NB4 (cell line): ENCODE measurements around the gene RNF182.

Experiments used
- DNase-seq: peaks from one replicate; pipeline ENCODE4 v3.0.0; 2010; ENCODE audit warnings: low read depth
- H3K4me3 ChIP-seq: one replicate; pipeline ENCODE4 v1.5.1; 2011; ENCODE audit warnings: mild to moderate bottlenecking, low read depth, low read length, moderate library complexity
- MAX ChIP-seq: IDR thresholded peaks from 2 replicates; pipeline ENCODE4 v1.6.1; 2011; ENCODE audit warnings: low read depth, low read length
- MYC ChIP-seq: IDR thresholded peaks from 2 replicates; pipeline ENCODE4 v1.6.1; 2011; ENCODE audit warnings: low read depth, low read length
- POLR2A ChIP-seq: IDR thresholded peaks from 2 replicates; pipeline ENCODE4 v1.6.1; 2011; ENCODE audit warnings: mild to moderate bottlenecking; ENCODE audit not compliant: insufficient read length; ENCODE audit errors: extremely low read depth
- TF ChIP-seq, protein P1 (sequence below): IDR thresholded peaks from one replicate; pipeline ENCODE4 v1.5.1; 2012; ENCODE audit warnings: low read depth, low read length

Gene RNF182

GRCh38 chr6:13941902-13942301, 17.1 kb downstream of the RNF182 start:
- no peak for DNase-seq
- no peak overlapping the region for H3K4me3 ChIP-seq
- TF ChIP-seq POLR2A: no peak
- TF ChIP-seq MAX: no peak
- no peak for TF ChIP-seq MYC
- TF ChIP-seq, protein P1, sequence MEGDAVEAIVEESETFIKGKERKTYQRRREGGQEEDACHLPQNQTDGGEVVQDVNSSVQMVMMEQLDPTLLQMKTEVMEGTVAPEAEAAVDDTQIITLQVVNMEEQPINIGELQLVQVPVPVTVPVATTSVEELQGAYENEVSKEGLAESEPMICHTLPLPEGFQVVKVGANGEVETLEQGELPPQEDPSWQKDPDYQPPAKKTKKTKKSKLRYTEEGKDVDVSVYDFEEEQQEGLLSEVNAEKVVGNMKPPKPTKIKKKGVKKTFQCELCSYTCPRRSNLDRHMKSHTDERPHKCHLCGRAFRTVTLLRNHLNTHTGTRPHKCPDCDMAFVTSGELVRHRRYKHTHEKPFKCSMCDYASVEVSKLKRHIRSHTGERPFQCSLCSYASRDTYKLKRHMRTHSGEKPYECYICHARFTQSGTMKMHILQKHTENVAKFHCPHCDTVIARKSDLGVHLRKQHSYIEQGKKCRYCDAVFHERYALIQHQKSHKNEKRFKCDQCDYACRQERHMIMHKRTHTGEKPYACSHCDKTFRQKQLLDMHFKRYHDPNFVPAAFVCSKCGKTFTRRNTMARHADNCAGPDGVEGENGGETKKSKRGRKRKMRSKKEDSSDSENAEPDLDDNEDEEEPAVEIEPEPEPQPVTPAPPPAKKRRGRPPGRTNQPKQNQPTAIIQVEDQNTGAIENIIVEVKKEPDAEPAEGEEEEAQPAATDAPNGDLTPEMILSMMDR: no peak

DNA sequence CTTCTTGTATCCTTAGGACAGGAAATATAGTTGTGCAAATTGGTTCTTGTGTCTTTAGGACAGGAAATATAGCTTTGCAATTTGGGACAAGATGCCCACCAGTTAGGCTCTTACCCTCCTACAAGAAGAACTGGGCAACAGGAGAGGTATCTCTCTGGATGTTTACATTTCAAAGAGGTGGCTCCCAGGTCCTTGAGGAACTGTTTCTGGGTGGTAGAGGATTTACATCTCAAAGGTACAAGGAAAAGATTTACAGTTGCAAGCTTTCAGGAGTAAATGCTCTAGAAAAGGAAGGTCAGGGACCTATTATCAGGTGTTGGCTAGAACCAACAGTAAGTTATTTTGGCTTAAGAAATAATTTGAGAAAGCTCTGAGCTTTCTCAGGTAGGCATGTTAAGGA, 19.2 kb downstream of the RNF182 start:
- DNase-seq: no peak
- TF ChIP-seq MYC (no peak), MAX (no peak), POLR2A (no peak)
- TF ChIP-seq, protein P1: no peak

GRCh38 chr6:13946506-13946905, 21.8 kb downstream of the RNF182 start:
- TF ChIP-seq, protein P1: no peak
- TF ChIP-seq MYC (no peak), MAX (no peak), POLR2A (no peak)
- H3K4me3 ChIP-seq: no peak overlapping the region
- DNase-seq: no peak

More for the DNA sequence above, 19.2 kb downstream of the RNF182 start:
- H3K4me3 ChIP-seq: no peak overlapping the region

GRCh38 chr6:13947611-13948178, 22.9 kb downstream of the RNF182 start:
- H3K4me3 ChIP-seq: no peak overlapping the region
- TF ChIP-seq POLR2A: no peak
- no peak for TF ChIP-seq MAX
- TF ChIP-seq MYC: no peak
- TF ChIP-seq, protein P1: no peak
- no peak for DNase-seq

- H3K4me3 ChIP-seq: no peak overlapping the region
- DNase-seq: no peak
- no peak for TF ChIP-seq MYC
- TF ChIP-seq, protein P1: no peak
- no peak for TF ChIP-seq MAX
- no peak for TF ChIP-seq POLR2A
These were observed 27.3 kb downstream of the RNF182 start for GRCh38 chr6:13952101-13952500.

- DNase-seq: no peak
- no peak for TF ChIP-seq POLR2A
- no peak overlapping the region for H3K4me3 ChIP-seq
These were observed 28.4 kb downstream of the RNF182 start for GRCh38 chr6:13953061-13953705.
